ENCODE measurements around the gene NPRL2.

NPRL2 gene

DNA sequence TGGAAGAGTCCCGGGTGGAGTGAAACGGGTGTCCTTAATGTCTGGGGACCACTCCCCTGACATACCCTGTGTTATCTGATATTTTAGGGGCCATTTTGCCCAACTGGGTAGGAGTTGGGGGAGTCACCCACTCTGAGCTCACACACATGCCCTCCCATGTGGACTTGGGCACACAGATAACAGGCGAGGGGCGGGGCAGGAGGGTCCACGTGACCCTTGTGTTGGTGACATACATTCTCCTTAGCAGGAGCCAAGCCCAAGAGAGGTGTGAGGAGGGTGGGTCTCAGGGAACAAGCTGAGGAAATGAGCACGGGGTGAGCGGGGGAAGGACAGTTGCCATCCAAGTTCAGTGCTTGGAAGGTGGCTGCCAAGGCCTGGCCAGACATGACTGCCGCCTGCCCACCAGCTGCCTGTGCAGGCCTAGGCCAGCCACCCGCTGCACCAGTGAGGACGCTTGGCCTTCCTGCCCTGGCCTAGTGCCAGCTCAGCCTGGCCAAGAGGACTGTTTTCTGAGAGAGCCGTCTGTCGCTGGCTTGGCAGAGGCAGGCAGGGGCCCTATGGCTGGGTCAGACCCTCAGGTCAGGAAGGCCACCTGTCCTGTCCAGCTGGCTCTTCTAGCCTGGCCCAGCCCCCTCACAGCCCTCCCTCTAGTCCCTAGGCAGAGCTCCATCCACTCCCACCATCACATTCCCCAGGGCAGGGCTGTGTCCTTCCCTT lies 40.1 kb upstream of the NPRL2 start:
- no peak for DNase-seq (ENCODE audit: extremely low spot score)
- CTCF ChIA-PET: no interaction called here
- TF ChIP-seq, protein P1, sequence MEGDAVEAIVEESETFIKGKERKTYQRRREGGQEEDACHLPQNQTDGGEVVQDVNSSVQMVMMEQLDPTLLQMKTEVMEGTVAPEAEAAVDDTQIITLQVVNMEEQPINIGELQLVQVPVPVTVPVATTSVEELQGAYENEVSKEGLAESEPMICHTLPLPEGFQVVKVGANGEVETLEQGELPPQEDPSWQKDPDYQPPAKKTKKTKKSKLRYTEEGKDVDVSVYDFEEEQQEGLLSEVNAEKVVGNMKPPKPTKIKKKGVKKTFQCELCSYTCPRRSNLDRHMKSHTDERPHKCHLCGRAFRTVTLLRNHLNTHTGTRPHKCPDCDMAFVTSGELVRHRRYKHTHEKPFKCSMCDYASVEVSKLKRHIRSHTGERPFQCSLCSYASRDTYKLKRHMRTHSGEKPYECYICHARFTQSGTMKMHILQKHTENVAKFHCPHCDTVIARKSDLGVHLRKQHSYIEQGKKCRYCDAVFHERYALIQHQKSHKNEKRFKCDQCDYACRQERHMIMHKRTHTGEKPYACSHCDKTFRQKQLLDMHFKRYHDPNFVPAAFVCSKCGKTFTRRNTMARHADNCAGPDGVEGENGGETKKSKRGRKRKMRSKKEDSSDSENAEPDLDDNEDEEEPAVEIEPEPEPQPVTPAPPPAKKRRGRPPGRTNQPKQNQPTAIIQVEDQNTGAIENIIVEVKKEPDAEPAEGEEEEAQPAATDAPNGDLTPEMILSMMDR (IDR thresholded peaks at IDR 0.05; ENCODE audit: control extremely low read depth, extremely low read depth, low read depth, missing control alignments): no peak
- POLR2A ChIA-PET: no interaction called here

DNA sequence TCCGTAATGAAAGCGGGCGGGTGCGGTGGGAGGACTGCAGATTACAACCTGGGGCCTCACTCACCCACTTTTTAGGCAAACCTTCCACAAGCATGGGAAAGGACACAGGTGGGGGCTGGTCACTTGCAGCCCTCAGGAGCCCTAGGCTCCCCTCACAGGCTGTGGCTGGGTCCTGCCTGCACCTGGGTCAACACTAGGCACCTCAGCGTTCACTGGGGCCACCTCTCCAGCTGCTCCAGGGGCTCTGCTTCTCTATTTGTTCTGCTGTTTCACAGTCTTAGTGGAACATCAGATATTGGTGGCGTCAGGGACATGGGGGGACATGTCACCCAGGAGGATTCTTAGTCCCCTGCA lies 38.8 kb upstream of the NPRL2 start:
- ChIA-PET POLR2A (interaction anchor here (0.6 kb wide), 1 partner anchor 41 kb away, joined by 4 read pairs; no protein-coding TSS in a partner anchor), CTCF (no interaction called here)
- TF ChIP-seq, protein P1 (IDR thresholded peaks at IDR 0.05; ENCODE audit: control extremely low read depth, extremely low read depth, low read depth, missing control alignments): no peak
- no peak for DNase-seq (ENCODE audit: extremely low spot score)

DNA sequence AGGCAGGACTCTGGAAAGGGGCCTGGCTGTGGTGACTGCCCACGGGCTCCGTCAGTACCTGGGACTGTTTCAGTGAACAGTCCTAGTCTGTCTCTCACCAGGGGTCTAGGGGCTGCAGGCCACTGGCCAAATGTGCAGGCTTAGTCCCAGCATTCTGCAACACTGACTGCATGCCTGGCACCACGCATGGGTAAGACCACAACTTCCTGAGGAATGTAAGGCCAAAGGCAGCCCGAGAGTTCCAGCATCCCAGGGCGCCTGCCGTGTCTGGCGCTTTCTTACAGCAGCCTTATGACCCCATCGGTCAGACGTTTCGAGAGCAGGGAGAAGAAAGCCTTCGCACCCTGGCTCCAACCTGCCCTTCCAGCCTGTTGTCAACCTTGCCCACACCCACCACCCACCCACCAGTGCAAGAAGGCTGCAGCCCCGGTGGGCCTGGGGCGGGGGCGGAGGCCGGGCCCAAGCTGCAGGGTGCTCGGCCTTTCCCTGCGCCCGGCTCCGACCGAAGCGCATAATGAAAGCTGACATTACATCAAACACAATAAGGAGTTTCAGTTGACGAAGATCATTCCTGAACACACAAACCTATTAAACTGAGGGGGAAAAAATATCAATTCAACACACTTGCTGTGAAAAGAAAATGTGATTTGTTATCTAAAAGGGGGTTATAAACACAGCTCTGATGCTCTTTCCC lies 38.3 kb upstream of the NPRL2 start:
- DNase-seq (ENCODE audit: extremely low spot score): no peak
- ChIA-PET POLR2A (no interaction called here), CTCF (no interaction called here)
- TF ChIP-seq, protein P1 (IDR thresholded peaks at IDR 0.05; ENCODE audit: control extremely low read depth, extremely low read depth, low read depth, missing control alignments): no peak

DNA sequence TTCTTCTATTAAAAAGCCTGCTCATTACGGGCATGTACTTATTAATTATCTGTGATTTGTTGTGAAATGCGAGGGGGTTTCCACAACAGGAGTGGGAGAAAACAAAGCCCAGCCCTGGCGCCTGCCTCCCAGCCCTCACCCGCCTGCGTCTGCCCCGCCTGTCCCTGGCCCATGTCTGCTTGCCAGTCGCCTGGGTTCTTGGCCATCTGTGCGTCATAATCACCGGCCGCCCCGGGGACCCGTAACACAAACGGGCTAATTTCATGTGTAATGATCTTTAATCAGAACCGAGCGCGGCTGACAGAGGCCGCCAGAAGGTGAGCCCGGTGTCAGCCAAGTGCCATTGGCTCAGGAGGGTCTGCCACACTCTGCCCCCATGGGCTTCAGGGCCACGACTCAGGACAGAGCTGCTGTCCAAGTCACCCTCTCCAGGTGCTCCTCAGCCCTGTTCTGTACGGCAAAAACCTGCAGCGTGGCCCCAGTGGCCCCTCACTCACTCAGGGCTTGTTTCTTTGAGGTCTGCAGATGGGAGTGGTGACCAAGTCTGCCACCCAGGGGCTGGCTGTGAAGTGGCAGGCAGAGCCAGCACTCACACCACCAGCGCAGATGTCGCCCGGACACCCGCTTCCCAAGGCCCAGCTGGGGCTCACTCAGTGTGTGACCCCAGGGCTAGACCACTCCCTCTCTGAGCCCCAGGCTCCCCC lies 37.6 kb upstream of the NPRL2 start:
- no peak for DNase-seq (ENCODE audit: extremely low spot score)
- ChIA-PET CTCF (no interaction called here), POLR2A (no interaction called here)
- TF ChIP-seq, protein P1 (IDR thresholded peaks at IDR 0.05; ENCODE audit: control extremely low read depth, extremely low read depth, low read depth, missing control alignments): peak; percentile 8

DNA sequence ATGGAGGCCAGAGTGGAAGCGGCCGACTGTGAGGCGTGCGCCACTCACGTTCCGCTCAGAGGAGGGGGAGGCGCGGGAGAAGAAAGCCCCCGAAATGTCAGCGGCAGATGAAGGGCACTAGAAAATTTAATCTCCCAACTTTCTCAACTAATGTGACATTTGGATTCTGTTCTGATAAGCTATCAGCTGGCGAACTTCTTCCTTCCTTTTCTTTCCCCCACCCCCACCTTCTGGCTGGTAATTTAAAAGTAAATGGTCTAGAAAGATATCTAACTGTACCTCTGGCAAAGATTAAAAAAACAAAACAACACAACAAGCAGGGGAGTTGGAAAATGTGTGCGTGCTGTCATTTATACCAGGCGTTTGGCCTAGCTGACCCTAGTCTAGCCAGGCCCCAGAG lies 35.2 kb upstream of the NPRL2 start:
- ChIA-PET POLR2A (no interaction called here), CTCF (interaction anchor here (0.9 kb wide), 1 partner anchor 156 kb away, joined by 3 read pairs; no protein-coding TSS in a partner anchor)
- no peak for DNase-seq (ENCODE audit: extremely low spot score)
- TF ChIP-seq, protein P1 (IDR thresholded peaks at IDR 0.05; ENCODE audit: control extremely low read depth, extremely low read depth, low read depth, missing control alignments): no peak

DNA sequence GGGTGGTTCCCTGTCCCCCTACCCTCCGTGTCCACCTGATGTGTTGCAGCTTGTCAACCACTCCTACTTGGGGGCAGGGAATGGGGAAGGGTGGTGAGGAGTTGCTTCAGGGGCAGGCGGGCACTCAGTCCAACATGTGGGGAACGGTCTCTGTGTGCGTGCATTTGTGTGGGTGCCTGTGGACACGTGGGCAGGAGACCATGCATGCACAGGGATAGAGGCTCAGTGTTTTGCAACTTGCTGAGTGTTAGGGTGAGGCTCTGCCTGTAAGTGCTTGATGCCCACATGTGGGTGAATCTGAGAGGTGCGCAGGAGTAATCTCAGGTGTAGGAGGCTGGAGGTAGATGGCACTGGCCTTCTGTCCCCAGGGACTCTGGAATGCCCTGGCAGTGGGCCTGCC lies 33.2 kb upstream of the NPRL2 start:
- CTCF ChIA-PET: no interaction called here
- POLR2A ChIA-PET: no interaction called here
- TF ChIP-seq, protein P1 (IDR thresholded peaks at IDR 0.05; ENCODE audit: control extremely low read depth, extremely low read depth, low read depth, missing control alignments): no peak
- no peak for DNase-seq (ENCODE audit: extremely low spot score)

Measured in GM10248 (cell line).